Central memory CD4-positive, alpha-beta T cell (primary cell): ENCODE data around the gene HIVEP3.

Source experiments
- DNase-seq: peaks from one replicate; pipeline ENCODE4 v3.0.0; 2022

Gene HIVEP3

DNA sequence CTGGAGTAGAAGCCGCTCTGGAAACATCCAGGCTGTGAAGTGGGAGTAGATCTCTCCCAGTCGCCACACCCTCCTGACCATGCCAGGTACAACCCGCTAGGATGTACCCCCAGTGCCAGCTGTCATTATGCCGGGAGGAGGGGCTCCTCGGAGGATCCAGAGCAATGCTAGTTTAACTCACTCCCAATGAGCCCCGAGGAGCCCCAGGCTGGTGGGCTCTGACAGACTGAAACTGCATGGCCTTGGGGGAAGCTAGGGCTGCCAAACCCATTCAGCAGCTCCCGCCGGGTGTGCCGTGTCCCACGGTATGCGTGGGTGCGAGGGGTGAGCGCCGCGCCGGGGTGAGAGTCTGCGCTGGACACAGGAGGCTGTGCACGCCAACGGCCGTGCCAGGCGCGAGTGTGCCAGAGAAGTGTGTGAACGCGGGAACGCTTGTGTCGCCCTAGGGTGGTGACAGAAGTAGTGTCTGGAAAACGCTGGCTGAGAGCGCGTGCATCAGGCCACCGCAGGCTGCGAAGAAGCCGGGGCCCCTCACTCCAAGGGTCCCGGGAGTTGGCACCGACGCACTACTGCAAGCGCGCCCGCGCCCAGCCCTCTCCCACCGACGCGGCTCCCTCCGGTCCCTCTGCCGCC lies 257.2 kb downstream of the HIVEP3 start:
- no peak for DNase-seq

DNA sequence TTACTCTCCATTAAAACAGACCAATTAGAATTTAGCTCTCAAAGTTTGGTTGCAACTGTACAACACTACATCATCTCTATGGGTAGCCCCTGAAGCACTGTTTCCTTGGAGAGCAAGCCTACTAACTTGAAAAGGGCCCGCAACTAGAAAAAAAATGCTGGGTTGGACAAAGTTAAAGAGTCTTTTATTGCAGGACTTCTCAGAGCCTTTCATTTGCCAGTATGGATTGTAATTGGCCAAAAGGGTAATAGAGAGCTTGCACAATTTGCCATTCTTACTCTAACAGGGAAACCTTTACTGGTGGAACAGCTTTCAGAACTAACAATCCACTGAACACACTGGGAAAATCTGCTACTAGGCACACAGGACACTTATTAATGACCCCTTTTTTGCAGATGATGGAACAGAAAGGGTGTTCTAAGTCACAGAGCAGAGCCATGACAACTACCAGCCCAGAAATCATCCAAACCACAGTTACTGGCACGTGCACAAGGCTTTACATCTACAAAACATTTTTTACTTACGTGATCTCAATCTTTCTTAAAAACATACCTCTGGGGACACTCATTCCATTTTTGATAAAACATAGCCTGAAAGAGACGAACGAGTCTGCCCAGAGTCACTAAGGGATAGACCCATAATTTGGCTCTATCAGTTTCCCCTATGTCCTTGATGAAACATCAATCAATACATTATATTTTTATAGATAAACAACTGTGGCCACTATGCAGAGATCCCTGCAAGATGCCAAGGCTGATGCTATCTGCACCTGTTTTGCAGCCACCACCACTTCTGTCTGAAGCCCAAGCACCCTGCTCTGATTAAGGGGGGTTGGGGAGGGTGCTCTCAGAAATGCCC lies 257.9 kb downstream of the HIVEP3 start:
- DNase-seq = no peak

DNA sequence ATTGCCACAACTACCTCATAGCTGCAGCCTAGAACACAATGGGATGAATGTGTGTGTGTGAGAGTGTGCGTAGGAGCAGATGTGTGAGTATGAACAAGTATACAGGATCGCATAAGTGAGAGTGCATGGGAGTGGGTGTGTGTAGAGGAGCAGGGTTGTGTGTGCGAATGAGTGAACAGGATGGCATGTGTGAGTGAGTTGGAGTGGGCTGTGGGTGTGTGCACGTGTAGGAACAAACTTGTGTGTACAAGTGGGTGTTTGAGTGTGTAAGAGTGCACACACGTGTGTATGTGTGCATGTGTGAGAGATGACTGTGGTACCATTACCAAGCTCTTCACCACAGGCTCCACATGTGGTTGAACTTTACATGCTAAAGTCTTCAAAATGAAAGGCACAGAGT lies 258.8 kb downstream of the HIVEP3 start:
- no peak for DNase-seq

GRCh38 chr1:41659159-41659495 lies 259.6 kb downstream of the HIVEP3 start:
- no peak for DNase-seq

- no peak for DNase-seq
These were observed 260.1 kb downstream of the HIVEP3 start for GRCh38 chr1:41658431-41659158.

DNA sequence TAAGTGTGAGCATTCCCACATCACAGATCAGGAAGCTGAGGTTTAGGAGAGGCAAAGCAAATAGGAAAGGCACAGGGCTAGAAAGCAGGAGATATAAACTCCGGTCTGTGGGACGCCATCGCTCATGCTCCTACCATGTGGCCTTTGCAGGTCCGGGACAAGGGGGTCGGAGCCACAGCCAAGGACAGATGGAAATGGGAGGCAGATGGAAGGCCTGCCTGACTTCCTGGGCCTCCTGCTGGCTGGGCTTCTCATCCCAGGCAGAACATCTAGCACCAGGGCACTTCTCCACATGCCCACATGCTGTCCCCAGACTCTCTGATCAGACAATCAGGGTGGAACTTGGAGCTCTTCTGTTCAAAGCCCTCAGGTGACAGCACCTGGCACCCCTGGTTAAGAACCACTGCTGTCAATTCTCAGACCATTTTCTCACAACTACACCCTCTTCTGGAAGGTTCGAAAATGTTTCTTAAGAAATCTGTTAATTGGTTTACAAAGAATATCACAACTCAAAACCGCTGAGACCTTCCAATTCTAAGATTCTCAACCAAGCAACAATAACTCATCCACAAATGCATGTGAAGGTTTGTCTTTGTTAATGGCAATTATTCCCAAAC lies 260.9 kb downstream of the HIVEP3 start:
- no peak for DNase-seq

- no peak for DNase-seq
These were observed 261.8 kb downstream of the HIVEP3 start for GRCh38 chr1:41656825-41657500.

GRCh38 chr1:41656068-41656467 lies 262.7 kb downstream of the HIVEP3 start:
- no peak for DNase-seq

- DNase-seq = no peak
These were observed 263.1 kb downstream of the HIVEP3 start for GRCh38 chr1:41655632-41656031.

DNA sequence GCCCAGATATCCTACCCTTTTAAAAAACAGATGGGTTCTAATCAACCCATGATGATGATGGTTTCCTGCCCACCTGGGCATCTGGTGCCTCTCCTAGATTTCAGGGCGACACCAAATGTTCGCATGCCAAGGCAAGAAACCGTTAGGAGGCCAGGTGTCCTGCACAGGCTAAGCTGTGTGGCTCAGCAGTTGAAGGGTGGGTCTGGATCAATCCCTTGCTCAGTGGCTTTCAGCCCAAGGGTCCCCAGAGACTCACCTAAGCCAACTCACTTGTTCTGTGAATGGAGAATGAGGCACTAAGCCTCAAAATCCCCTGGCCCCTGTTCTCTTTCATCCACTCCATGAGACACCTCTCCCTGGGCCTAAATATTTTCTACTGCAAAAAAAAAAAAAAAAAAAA lies 265.1 kb downstream of the HIVEP3 start:
- DNase-seq = no peak

DNA sequence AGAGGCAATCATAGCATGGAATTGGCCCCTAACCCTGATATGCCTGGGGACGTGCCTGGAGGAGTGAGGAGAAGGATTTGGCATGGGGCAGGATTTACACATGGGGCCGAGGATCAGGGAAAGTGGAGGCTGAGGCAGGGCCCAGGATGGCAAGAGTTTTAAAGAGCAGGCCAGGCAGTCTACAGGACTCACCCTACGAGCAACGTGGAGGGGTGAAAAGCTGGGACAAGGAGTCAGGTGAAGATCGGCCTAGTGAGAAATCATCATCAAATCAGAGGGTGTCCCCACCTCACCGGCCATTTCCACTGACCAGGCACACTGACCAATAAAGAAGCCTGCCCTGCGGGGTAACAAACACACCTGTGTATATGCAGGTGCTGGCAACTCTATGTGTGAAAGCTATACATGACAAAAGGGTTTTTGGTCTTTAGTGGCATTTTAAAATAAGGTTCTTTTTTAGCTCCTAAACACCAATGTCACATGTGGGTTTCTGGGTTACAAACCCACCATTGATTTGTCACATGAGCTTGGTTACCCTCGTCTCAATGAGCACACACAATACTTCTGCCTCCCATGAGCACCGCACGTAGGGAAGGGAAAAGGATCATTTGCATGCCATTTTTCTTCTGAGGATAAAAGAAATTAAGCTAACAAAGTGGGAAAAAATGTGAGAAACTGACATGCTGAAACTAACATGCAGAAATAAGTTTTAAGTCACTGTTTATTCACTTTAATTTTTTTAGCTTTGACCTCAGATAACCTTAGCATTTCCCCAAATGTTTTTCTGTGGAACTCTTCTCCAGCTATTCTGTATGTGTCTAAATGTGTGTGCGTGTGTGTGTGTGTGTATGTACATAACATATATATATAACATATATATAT lies 266.1 kb downstream of the HIVEP3 start:
- DNase-seq = no peak

- DNase-seq = no peak
These were observed 268.5 kb downstream of the HIVEP3 start for GRCh38 chr1:41650028-41650880.

DNA sequence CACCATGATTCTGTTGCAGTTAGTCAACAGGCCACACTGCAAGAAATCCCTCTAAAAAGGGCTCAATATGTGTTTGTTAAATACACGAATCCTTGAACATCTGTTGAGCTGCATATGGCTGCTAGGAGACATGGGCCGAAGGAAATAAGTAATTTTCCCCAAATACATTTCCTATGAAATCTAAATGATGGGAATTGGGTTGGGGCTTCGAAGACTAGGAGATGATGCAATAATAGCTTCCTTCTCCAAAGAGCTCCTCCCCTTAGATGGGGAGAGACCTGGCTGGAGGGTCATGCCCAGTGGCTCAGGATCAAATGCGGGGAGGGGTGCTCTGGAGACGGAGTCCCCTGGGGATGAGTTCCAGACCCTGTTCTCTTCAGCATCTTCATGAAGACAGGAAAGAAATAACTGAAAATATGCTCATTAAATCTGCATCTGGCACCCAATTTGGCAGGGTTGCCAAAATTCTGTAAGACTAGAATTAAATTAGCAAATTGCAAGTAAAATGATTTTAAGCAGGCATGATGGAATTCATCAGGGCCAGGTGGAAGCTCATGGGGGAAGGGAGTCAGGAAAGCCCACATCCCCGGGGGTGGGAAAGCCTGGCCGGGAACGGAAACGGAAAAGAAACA lies 269.2 kb downstream of the HIVEP3 start:
- DNase-seq = no peak

DNA sequence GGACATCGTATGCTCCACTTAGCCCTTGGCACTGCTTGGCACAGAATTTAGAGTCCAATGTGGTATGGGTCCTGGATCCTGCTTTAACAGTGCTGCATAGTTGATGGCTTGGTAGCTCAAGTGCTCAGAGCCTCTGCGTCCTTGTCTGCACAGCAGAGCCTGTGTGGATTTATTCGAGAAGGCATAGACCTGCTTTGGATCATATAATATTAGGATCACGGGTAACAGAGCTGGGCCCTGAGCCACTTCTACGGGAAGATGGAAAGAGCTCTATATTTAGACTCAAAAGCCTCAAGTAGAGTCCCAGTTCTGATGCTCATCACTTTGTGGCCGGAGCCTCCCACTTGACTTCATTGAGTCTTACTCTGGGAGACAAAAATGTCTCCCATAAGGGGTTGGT lies 269.9 kb downstream of the HIVEP3 start:
- DNase-seq = no peak

GRCh38 chr1:41648230-41648629 lies 270.5 kb downstream of the HIVEP3 start:
- DNase-seq = no peak

GRCh38 chr1:41647221-41648135 lies 271.2 kb downstream of the HIVEP3 start:
- DNase-seq = no peak

DNA sequence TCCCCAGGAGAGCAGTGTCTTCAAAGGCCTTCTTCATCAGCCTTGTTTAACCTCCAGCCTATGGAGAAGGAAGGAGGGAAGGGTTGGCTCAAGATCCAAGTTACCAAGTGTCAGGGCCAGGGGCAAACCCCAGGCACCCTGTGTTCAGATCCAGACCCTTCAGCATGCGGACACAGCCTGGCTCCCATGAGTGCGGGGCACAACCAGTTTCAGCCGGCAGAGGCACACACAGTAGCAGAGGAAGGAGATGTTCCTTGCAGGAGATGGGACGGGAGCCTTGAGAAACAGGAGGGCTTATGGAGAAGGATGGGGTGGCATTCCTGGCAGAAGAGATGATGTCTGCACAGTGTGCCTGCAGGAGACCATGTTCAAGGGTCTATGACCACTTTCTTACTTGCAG lies 272.5 kb downstream of the HIVEP3 start:
- no peak for DNase-seq

DNA sequence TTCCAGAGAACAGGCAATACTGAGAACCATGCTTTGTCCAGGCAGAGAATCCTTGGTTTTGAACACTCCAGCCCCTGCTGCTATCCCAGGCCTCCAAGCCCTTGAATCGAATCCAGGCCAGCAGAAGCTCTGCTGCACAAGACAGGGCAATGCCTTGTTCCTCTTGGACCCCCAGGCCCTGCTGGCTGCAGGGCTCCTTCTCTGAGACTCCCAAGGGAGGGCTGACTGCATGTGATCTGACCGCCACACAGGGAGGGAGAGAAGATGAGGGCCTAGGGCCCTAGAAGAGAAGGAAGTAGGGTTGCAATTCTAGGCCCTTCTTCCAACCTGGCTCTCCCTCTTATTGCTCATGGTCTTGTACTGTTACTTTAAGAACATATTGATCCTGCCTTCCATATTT lies 273.7 kb downstream of the HIVEP3 start:
- DNase-seq = no peak
